Astrocyte (in vitro differentiated cells and primary cell): ENCODE results near the gene DIO3.

Experiments used
- EZH2 ChIP-seq: IDR thresholded peaks from 2 replicates; pipeline ENCODE4 v1.6.1; 2012; ENCODE audit warnings: mild to moderate bottlenecking, low read length, inconsistent platforms; ENCODE audit not compliant: insufficient read depth
- TF ChIP-seq, protein P1 (sequence below): IDR thresholded peaks from 2 replicates; pipeline ENCODE4 v1.5.1; 2011; ENCODE audit warnings: low read depth, mild to moderate bottlenecking, inconsistent platforms, low read length, moderate library complexity; ENCODE audit not compliant: insufficient read depth

DNA sequence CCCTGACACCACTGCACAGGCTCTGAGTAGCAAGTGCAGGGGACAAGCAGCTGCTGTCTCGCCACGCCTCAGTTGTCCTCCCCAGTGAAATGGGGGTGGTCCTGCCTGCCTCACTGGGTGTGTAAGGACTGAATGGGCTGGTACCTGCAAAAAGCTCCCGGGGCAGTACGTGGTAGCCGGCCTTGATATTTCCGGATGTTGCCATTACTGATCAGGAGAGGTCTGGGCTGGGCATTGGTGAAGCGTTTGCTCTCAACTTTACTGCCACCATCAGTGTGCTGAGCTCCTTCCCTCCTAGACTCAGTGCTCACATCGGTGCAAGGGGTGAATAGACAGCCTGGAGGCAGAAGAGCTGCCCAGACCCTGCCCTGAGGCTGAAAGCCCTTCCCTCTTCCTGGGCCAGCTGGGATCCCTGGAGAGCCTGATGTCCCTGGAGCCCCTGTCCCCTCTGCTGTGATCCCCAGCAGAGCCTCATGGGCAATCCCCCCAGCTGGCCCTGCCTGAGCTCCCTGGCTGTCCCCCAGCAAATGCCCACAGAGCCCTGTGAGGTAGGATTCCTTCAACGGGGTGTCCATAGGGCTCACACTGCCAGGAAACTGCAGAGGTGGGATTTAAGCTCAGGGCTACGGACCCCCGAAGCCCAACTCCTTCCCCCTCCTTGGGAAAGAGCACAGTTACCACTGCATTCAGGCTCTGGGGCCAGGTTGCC, 18.2 kb downstream of the DIO3 start:
- TF ChIP-seq, protein P1, sequence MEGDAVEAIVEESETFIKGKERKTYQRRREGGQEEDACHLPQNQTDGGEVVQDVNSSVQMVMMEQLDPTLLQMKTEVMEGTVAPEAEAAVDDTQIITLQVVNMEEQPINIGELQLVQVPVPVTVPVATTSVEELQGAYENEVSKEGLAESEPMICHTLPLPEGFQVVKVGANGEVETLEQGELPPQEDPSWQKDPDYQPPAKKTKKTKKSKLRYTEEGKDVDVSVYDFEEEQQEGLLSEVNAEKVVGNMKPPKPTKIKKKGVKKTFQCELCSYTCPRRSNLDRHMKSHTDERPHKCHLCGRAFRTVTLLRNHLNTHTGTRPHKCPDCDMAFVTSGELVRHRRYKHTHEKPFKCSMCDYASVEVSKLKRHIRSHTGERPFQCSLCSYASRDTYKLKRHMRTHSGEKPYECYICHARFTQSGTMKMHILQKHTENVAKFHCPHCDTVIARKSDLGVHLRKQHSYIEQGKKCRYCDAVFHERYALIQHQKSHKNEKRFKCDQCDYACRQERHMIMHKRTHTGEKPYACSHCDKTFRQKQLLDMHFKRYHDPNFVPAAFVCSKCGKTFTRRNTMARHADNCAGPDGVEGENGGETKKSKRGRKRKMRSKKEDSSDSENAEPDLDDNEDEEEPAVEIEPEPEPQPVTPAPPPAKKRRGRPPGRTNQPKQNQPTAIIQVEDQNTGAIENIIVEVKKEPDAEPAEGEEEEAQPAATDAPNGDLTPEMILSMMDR: no peak
- no peak for TF ChIP-seq EZH2
